Measurements from ENCODE around the gene COA3.

DNA sequence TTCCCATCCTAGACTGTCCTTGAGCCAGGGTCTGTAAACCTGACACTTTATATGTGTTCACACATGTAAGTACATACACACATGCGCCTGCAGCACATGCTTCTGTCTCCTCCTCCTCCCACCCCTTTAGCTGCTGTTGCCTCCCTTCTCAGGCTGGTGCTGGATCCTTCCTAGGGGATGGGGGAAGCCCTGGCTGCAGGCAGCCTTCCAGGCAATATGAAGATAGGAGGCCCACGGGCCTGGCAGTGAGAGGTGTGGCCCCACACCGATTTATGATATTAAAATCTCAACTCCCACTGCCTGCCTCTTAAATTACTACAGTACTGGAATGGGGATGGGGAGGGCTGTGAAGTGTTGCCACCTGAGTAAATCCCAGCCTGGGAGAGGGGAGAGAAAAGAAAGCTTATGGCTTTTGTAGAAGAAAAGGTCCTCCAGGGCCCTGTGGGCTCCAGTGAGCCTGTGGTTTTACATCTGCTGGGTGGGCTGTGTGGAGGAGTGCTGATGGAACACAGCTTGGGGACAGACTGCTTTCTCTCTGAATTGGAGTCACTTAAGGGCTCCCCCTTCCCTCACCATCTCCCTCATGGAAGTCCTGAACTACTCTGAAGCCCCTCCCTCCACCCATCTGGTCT is 19.1 kb downstream of the COA3 start:
- no peak for TF ChIP-seq POLR2A (IDR thresholded peaks at IDR 0.05)
- TF ChIP-seq, protein P1, sequence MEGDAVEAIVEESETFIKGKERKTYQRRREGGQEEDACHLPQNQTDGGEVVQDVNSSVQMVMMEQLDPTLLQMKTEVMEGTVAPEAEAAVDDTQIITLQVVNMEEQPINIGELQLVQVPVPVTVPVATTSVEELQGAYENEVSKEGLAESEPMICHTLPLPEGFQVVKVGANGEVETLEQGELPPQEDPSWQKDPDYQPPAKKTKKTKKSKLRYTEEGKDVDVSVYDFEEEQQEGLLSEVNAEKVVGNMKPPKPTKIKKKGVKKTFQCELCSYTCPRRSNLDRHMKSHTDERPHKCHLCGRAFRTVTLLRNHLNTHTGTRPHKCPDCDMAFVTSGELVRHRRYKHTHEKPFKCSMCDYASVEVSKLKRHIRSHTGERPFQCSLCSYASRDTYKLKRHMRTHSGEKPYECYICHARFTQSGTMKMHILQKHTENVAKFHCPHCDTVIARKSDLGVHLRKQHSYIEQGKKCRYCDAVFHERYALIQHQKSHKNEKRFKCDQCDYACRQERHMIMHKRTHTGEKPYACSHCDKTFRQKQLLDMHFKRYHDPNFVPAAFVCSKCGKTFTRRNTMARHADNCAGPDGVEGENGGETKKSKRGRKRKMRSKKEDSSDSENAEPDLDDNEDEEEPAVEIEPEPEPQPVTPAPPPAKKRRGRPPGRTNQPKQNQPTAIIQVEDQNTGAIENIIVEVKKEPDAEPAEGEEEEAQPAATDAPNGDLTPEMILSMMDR (IDR thresholded peaks at IDR 0.05), result no peak

All from sigmoid colon (tissue), 3 donors.